ENCODE data around the gene RAD51.

GRCh38 chr15:40754883-40755811 lies 60.2 kb downstream of the RAD51 start, which contains the start of gene RMDN3:
- TF ChIP-seq CTCF (IDR thresholded peaks at IDR 0.05) (no peak), EZH2 (IDR thresholded peaks at IDR 0.05) (no peak), EZH2phosphoT487 (IDR thresholded peaks at IDR 0.05) (no peak)

Data from neural progenitor cell (in vitro differentiated cells).